Endothelial cell of umbilical vein (primary cell): ENCODE measurements around the gene KLHL26.

Experiments used
- CTCF ChIP-seq, 2 donors: IDR thresholded peaks; 1 replicate in 1 of 2; 2 replicates in 1 of 2; pipeline ENCODE4 v1.5.1; 2011; ENCODE audit warnings: low read length in 2 of 2, mild to moderate bottlenecking in 2 of 2, moderate library complexity in 2 of 2, control low read depth in 1 of 2, inconsistent platforms in 1 of 2, low read depth in 1 of 2; ENCODE audit not compliant: insufficient read depth in 1 of 2; ENCODE audit errors: extremely low read depth in 1 of 2
- EZH2 ChIP-seq: IDR thresholded peaks from 2 replicates; pipeline ENCODE4 v1.6.1; 2012; ENCODE audit warnings: borderline replicate concordance, low read depth, mild to moderate bottlenecking, moderate library complexity, low read length, inconsistent platforms; ENCODE audit not compliant: severe bottlenecking
- FOS ChIP-seq: IDR thresholded peaks from 2 replicates; pipeline ENCODE4 v1.6.1; 2011; ENCODE audit warnings: mild to moderate bottlenecking, low read length, moderate library complexity, borderline replicate concordance; ENCODE audit not compliant: insufficient read depth
- JUN ChIP-seq: IDR thresholded peaks from 2 replicates; pipeline ENCODE4 v1.6.1; 2011; ENCODE audit warnings: borderline replicate concordance, low read depth; ENCODE audit not compliant: insufficient read length, insufficient read depth
- MAX ChIP-seq: IDR thresholded peaks from 2 replicates; pipeline ENCODE4 v1.6.1; 2011; ENCODE audit not compliant: insufficient read depth, insufficient read length
- MYC ChIP-seq: IDR thresholded peaks from one replicate; pipeline ENCODE4 v1.6.1; 2011; ENCODE audit warnings: mild to moderate bottlenecking, low read depth, low read length
- POLR2A ChIP-seq: IDR thresholded peaks from 2 replicates; pipeline ENCODE4 v1.6.1; 2012; ENCODE audit warnings: low read depth, mild to moderate bottlenecking, control low read depth, low read length
- POLR2AphosphoS5 ChIP-seq: IDR thresholded peaks from 2 replicates; pipeline ENCODE4 v1.6.1; 2012; ENCODE audit warnings: low read depth, mild to moderate bottlenecking, control low read depth, low read length, moderate library complexity; ENCODE audit not compliant: insufficient read depth

- TF ChIP-seq POLR2A (no peak), CTCF (IDR thresholded peaks at IDR 0.05; ENCODE audit: extremely low read depth in 1 of 2, insufficient read depth in 1 of 2, low read depth in 1 of 2, low read length in 2 of 2) (no peak), EZH2 (no peak), POLR2AphosphoS5 (no peak), MAX (no peak), MYC (no peak), JUN (no peak), FOS (no peak)
These were observed 51.1 kb downstream of the KLHL26 start for GRCh38 chr19:18687740-18688465.
